Measurements from ENCODE around the gene CDC14C.

DNA sequence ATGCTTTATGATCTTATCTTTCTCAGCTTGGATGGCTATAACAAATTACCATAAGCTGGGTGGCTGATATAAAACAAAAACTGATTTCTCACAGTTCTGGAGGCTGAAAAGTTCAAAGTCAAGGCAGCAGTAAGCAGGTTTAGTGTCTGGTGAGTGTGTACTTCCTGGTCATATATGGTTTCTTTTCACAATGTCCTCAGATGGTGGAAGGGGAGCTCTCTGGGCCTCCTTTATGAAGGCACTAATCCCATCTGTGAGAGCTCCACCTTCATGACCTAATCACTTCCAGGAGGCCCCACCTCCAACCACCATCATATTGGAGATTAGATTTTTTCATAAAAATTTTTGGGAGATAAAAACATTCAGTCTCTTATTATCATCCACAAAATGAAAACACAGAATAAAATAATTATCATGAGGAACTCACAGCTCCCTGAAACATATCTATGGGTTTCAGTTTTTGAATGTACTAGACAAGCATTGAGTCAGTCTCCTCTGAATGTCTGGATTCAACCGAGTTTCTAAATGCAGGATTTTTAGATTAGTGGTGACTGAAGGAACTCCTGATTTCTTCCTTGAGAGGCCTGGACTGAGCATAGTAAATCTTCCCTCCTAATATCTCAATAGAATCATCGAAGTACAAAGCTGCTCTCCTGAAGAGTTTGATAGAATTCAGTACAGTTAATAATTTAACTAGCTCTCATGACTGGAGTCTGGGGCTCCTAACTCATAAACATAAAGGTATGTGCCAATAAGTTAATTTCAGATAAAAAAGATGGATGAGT, 8.0 kb downstream of the CDC14C start:
- no peak for TF ChIP-seq CTCF (conservative IDR thresholded peaks at IDR 0.05 in 1 of 2, IDR thresholded peaks at IDR 0.05 in 1 of 2; ENCODE audit: low read depth in 1 of 2, low read length in 2 of 2)
- no peak for TF ChIP-seq EZH2 (IDR thresholded peaks at IDR 0.05; ENCODE audit: low read length, missing control alignments)
